Astrocyte (in vitro differentiated cells and primary cell): ENCODE data around the gene PAPOLB. TPM values are rescaled to one million over a fixed set of nuclear protein-coding genes. Genes with fewer than 3 reads are reported as not detected.

Source experiments
- DNase-seq: peaks from one replicate; pipeline ENCODE4 v3.0.0-alpha.2; 2010; ENCODE audit warnings: low read depth
- FAIRE-seq: peaks from 2 replicates; lab custom pipeline; 2011; peaks lifted over from hg19 to GRCh38; lab: Jason Lieb, UNC
- H2AFZ ChIP-seq: 2 replicates; pipeline ENCODE4 v1.6.0; 2012; ENCODE audit warnings: low read depth, low read length, inconsistent platforms
- H3K27ac ChIP-seq: 2 replicates; pipeline ENCODE4 v1.5.1; 2011; ENCODE audit warnings: low read depth, low read length, inconsistent platforms
- H3K27me3 ChIP-seq: 2 replicates; pipeline ENCODE4 v1.6.0; 2011; ENCODE audit warnings: low read length, inconsistent platforms; ENCODE audit not compliant: insufficient read depth
- H3K36me3 ChIP-seq: 2 replicates; pipeline ENCODE4 v1.5.1; 2011; ENCODE audit warnings: low read length, inconsistent platforms; ENCODE audit not compliant: insufficient read depth
- H3K4me1 ChIP-seq: 2 replicates; pipeline ENCODE4 v1.5.1; 2011; ENCODE audit warnings: low read length, inconsistent platforms; ENCODE audit not compliant: insufficient read depth
- H3K4me2 ChIP-seq: 2 replicates; pipeline ENCODE4 v1.6.0; 2012; ENCODE audit warnings: low read length, inconsistent platforms
- H3K4me3 ChIP-seq: 2 replicates; pipeline ENCODE4 v1.5.1; 2011; ENCODE audit warnings: low read depth, mild to moderate bottlenecking, low read length, inconsistent platforms; ENCODE audit not compliant: insufficient read depth
- H3K79me2 ChIP-seq: 2 replicates; pipeline ENCODE4 v1.6.0; 2012; ENCODE audit warnings: mild to moderate bottlenecking, low read length, inconsistent platforms; ENCODE audit not compliant: insufficient read depth
- H3K9ac ChIP-seq: 2 replicates; pipeline ENCODE4 v1.6.0; 2012; ENCODE audit warnings: mild to moderate bottlenecking, low read length, inconsistent platforms
- H3K9me3 ChIP-seq: 2 replicates; pipeline ENCODE4 v1.5.1; 2012; ENCODE audit warnings: low read depth, mild to moderate bottlenecking, low read length, inconsistent platforms; ENCODE audit not compliant: insufficient read depth
- H4K20me1 ChIP-seq: 2 replicates; pipeline ENCODE4 v1.6.0; 2012; ENCODE audit warnings: low read length, inconsistent platforms; ENCODE audit not compliant: insufficient read depth
- H3K27ac Mint-ChIP-seq: one replicate; pipeline ENCODE4 v1.8.0; 2021; ENCODE audit warnings: mild to moderate bottlenecking, mixed read lengths; ENCODE audit not compliant: unreplicated experiment
- H3K27me3 Mint-ChIP-seq: one replicate; pipeline ENCODE4 v1.8.0; 2021; ENCODE audit warnings: low read depth, mixed read lengths; ENCODE audit not compliant: unreplicated experiment
- H3K36me3 Mint-ChIP-seq: one replicate; pipeline ENCODE4 v1.8.0; 2021; ENCODE audit warnings: low read depth, mixed read lengths; ENCODE audit not compliant: unreplicated experiment
- H3K4me1 Mint-ChIP-seq: one replicate; pipeline ENCODE4 v1.8.0; 2021; ENCODE audit warnings: low read depth, mixed read lengths; ENCODE audit not compliant: unreplicated experiment
- H3K4me3 Mint-ChIP-seq: one replicate; pipeline ENCODE4 v1.8.0; 2021; ENCODE audit warnings: mild to moderate bottlenecking, moderate library complexity, mixed read lengths; ENCODE audit not compliant: unreplicated experiment
- H3K9me3 Mint-ChIP-seq: one replicate; pipeline ENCODE4 v1.8.0; 2021; ENCODE audit warnings: mild to moderate bottlenecking, mixed read lengths; ENCODE audit not compliant: unreplicated experiment
- EZH2 ChIP-seq: IDR thresholded peaks from 2 replicates; pipeline ENCODE4 v1.6.1; 2012; ENCODE audit warnings: mild to moderate bottlenecking, low read length, inconsistent platforms; ENCODE audit not compliant: insufficient read depth
- total RNA-seq: library from RNA; stranded (reverse); gene quantifications from 2 replicates; pipeline ENCODE4 v1.2.1, GENCODE V29; 2021
- TF ChIP-seq, protein P1 (sequence below): IDR thresholded peaks from 2 replicates; pipeline ENCODE4 v1.5.1; 2011; ENCODE audit warnings: low read depth, mild to moderate bottlenecking, inconsistent platforms, low read length, moderate library complexity; ENCODE audit not compliant: insufficient read depth

PAPOLB gene
- total RNA-seq, 1 donor from 2014 or later: not detected

DNA sequence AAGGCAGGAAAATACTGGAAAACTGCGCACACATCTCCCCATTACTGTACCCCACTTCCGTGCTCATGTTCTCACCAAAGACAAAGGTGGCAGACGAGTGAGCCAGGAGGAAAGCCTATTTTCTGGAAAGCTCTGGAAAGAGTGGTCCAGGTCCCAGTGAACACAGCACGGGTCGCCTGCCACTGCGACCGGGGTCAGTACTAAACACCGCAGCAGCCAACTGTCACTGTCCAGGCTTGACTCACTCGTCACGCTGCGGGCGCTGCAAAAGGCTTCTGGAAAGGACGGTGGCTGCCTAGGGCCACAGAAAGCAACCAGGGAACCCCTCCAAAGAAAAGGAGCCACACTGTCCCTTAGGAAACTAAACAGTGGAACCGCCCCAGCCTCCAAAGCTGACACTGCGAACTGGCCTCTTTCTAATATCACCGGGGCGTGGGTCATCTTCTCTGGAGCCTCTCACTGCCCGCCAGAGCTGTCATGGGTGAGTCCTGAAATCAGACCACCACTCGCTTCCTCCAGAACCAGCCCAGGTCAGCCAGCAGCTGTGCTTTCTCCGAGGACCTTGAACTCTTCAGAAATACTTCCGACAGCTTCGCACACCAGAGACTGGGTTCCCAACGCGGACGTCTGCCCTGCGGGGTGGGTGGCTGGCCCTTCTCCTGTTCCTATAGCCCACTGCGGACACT, 17.7 kb upstream of the PAPOLB start:
- Mint-ChIP-seq H3K27me3 (peaks cover 21% of the 10 kb centered on the region), H3K27ac (no peak overlapping the region), H3K9me3 (no peaks in the 10 kb centered on the region), H3K36me3 (no peaks in the 10 kb centered on the region), H3K4me3 (no peak overlapping the region), H3K4me1 (peaks cover 10% of the 10 kb centered on the region)
- Histone ChIP-seq H3K4me3 (no peak overlapping the region), H3K36me3 (no peaks in the 10 kb centered on the region), H3K4me2 (peak overlapping the region; percentile 43), H2AFZ (no peak overlapping the region), H3K27me3 (no peaks in the 10 kb centered on the region), H3K79me2 (no peaks in the 10 kb centered on the region), H3K27ac (no peak overlapping the region), H3K9me3 (no peaks in the 10 kb centered on the region), H4K20me1 (no peaks in the 10 kb centered on the region), H3K4me1 (peaks cover 11% of the 10 kb centered on the region), H3K9ac (no peak overlapping the region)
- FAIRE-seq (no peak), DNase-seq (no peak)
- TF ChIP-seq, protein P1, sequence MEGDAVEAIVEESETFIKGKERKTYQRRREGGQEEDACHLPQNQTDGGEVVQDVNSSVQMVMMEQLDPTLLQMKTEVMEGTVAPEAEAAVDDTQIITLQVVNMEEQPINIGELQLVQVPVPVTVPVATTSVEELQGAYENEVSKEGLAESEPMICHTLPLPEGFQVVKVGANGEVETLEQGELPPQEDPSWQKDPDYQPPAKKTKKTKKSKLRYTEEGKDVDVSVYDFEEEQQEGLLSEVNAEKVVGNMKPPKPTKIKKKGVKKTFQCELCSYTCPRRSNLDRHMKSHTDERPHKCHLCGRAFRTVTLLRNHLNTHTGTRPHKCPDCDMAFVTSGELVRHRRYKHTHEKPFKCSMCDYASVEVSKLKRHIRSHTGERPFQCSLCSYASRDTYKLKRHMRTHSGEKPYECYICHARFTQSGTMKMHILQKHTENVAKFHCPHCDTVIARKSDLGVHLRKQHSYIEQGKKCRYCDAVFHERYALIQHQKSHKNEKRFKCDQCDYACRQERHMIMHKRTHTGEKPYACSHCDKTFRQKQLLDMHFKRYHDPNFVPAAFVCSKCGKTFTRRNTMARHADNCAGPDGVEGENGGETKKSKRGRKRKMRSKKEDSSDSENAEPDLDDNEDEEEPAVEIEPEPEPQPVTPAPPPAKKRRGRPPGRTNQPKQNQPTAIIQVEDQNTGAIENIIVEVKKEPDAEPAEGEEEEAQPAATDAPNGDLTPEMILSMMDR: no peak
- no peak for TF ChIP-seq EZH2

DNA sequence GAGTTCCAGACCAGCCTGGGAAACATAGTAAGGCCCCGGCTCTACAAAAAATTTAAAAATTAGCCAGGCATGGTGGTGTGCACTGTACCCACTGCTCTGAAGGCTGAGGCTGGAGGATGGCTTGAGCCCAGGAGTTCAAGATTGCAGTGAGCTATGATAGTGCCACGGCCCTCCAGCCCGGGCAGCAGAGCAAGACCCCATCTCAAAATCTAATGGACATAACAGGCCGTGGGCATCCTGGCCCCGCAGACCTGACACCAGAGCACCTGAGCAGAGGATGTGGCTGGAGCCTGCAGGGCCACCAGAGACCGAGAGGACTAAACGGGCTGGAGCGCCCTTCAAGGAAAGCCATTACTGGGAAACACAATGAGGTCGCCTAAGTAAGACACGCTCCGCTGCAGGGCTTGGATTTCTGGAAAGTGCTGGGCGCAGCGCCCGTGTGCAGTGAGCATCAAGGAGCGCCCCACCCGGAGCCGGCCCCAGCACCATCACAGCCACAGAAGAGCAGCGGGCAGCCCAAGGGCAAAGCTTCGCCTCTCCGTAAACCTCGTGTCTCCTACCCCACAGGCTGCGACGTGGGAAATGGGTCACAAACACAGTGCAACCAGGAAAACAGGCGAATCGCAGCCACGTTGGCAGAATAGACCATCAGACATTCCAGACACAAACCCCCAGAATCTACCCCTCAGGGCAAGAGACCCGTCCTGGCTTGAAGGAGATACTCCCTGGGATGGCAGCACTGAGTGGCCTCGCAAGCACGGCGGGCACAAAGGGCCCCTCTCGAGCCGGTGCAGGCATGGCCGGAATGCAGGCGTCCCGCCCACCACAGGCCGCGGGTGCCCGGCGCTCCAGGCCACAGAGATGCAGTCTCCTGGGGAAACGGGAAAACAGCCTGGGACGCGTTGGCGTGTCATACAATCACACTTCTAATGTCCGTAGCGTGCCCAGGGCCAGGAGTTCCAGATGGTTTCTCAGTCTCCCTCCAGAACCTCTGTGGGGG, 16.8 kb upstream of the PAPOLB start:
- Mint-ChIP-seq H3K4me3 (no peak overlapping the region), H3K27me3 (peaks cover 21% of the 10 kb centered on the region), H3K27ac (no peak overlapping the region), H3K4me1 (peaks cover 10% of the 10 kb centered on the region), H3K36me3 (no peaks in the 10 kb centered on the region), H3K9me3 (no peaks in the 10 kb centered on the region)
- H3K4me1 ChIP-seq: peaks cover 11% of the 10 kb centered on the region
- H3K27ac ChIP-seq: no peak overlapping the region
- H3K9me3 ChIP-seq: no peaks in the 10 kb centered on the region
- H4K20me1 ChIP-seq: no peaks in the 10 kb centered on the region
- H3K4me2 ChIP-seq: peak overlapping the region; percentile 43
- no peaks in the 10 kb centered on the region for H3K27me3 ChIP-seq
- H3K9ac ChIP-seq: no peak overlapping the region
- TF ChIP-seq EZH2: no peak
- peak; percentile 37 for DNase-seq
- no peaks in the 10 kb centered on the region for H3K79me2 ChIP-seq
- H3K4me3 ChIP-seq: no peak overlapping the region
- H3K36me3 ChIP-seq: no peaks in the 10 kb centered on the region
- FAIRE-seq: no peak
- no peak overlapping the region for H2AFZ ChIP-seq

DNA sequence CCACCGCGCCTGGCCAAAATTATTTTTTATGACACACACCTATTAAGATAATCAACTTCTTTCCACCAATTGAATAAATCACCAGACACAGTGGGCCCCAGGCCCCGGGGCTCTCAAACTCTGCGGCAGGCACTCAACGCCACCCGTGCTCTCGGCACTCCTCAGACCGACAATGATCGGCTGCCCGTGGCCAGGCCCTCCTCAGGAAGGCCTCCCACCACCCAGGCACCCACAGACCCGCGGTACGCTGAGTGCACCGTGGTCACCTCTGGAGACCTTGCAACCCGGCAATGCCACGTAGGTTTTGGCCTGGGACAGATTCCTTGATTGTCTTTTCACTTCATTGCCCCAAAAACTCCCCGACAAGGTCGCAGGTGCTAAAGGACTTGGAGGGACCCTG, 14.8 kb upstream of the PAPOLB start:
- no peaks in the 10 kb centered on the region for H3K36me3 Mint-ChIP-seq
- no peak for FAIRE-seq

More for the DNA sequence above, 14.8 kb upstream of the PAPOLB start:
- Histone ChIP-seq H3K9me3 (no peaks in the 10 kb centered on the region), H3K79me2 (no peaks in the 10 kb centered on the region), H4K20me1 (no peaks in the 10 kb centered on the region), H3K27ac (no peak overlapping the region), H3K36me3 (no peaks in the 10 kb centered on the region), H3K27me3 (no peaks in the 10 kb centered on the region), H3K4me2 (no peak overlapping the region), H2AFZ (no peak overlapping the region), H3K4me3 (no peak overlapping the region), H3K4me1 (peaks cover 6% of the 10 kb centered on the region), H3K9ac (no peak overlapping the region)
- no peak for DNase-seq
- TF ChIP-seq, protein P1: no peak
- no peak for TF ChIP-seq EZH2
- no peaks in the 10 kb centered on the region for H3K9me3 Mint-ChIP-seq
- H3K4me1 Mint-ChIP-seq: peaks cover 6% of the 10 kb centered on the region
- peaks cover 19% of the 10 kb centered on the region for H3K27me3 Mint-ChIP-seq
- no peak overlapping the region for H3K27ac Mint-ChIP-seq
- no peak overlapping the region for H3K4me3 Mint-ChIP-seq
